ENCODE data around the gene NUCB2.
A peak's percentile ranks its signal among the peaks of the same experiment; 100 is the strongest.

NUCB2 gene

GRCh38 chr11:17353821-17354600 is 77.5 kb downstream of the NUCB2 start:
- TF ChIP-seq CREB1 (IDR thresholded peaks at IDR 0.05; ENCODE audit: low read depth) (no peak), TEAD4 (IDR thresholded peaks at IDR 0.05) (peak; percentile 26; the same call in 1 of the 2 replicates)

GRCh38 chr11:17354601-17354991 is 78.1 kb downstream of the NUCB2 start:
- TF ChIP-seq RAD21 (IDR thresholded peaks at IDR 0.05; ENCODE audit: low read depth) (peak; percentile 41), TEAD4 (IDR thresholded peaks at IDR 0.05) (no peak)

- no peak for TF ChIP-seq REST (IDR thresholded peaks at IDR 0.05; ENCODE audit: low read depth)
- no peak for TF ChIP-seq CEBPB (IDR thresholded peaks at IDR 0.05)
- TF ChIP-seq FOXM1 (IDR thresholded peaks at IDR 0.05; ENCODE audit: borderline replicate concordance, low read depth), result no peak
- TF ChIP-seq CREB1 (IDR thresholded peaks at IDR 0.05; ENCODE audit: low read depth), result no peak
- TF ChIP-seq TEAD4 (IDR thresholded peaks at IDR 0.05), result no peak
- TF ChIP-seq NFIC (IDR thresholded peaks at IDR 0.05), result no peak
- no peak for TF ChIP-seq TCF12 (IDR thresholded peaks at IDR 0.05; ENCODE audit: low read depth)
- TF ChIP-seq TAF1 (IDR thresholded peaks at IDR 0.05; ENCODE audit: low read depth), result no peak
- TF ChIP-seq EGR1 (IDR thresholded peaks at IDR 0.05), result no peak
- TF ChIP-seq EP300 (IDR thresholded peaks at IDR 0.05; ENCODE audit: borderline replicate concordance), result no peak
- no peak for TF ChIP-seq RAD21 (IDR thresholded peaks at IDR 0.05; ENCODE audit: low read depth)
- no peak for TF ChIP-seq MAX (IDR thresholded peaks at IDR 0.05)
- no peak for TF ChIP-seq YY1 (IDR thresholded peaks at IDR 0.05; ENCODE audit: low read depth)
- no peak for TF ChIP-seq ZBTB7A (IDR thresholded peaks at IDR 0.05; ENCODE audit: low read depth)
- no peak for TF ChIP-seq USF1 (IDR thresholded peaks at IDR 0.05)
Observed at GRCh38 chr11:17366495-17366894, 90.0 kb downstream of the NUCB2 start.

- TF ChIP-seq FOXM1 (IDR thresholded peaks at IDR 0.05; ENCODE audit: borderline replicate concordance, low read depth) (no peak), USF1 (IDR thresholded peaks at IDR 0.05) (no peak), ZBTB7A (IDR thresholded peaks at IDR 0.05; ENCODE audit: low read depth) (no peak)
Observed at GRCh38 chr11:17368551-17368950, 92.0 kb downstream of the NUCB2 start.

GRCh38 chr11:17369094-17369493 is 92.6 kb downstream of the NUCB2 start:
- no peak for TF ChIP-seq CREB1 (IDR thresholded peaks at IDR 0.05; ENCODE audit: low read depth)

GRCh38 chr11:17369684-17370243 is 93.2 kb downstream of the NUCB2 start:
- TF ChIP-seq NFIC (IDR thresholded peaks at IDR 0.05) (no peak), REST (IDR thresholded peaks at IDR 0.05; ENCODE audit: low read depth) (no peak), CREB1 (IDR thresholded peaks at IDR 0.05; ENCODE audit: low read depth) (no peak), EGR1 (IDR thresholded peaks at IDR 0.05) (no peak), EP300 (IDR thresholded peaks at IDR 0.05; ENCODE audit: borderline replicate concordance) (no peak), YY1 (IDR thresholded peaks at IDR 0.05; ENCODE audit: low read depth) (no peak), RAD21 (IDR thresholded peaks at IDR 0.05; ENCODE audit: low read depth) (no peak), TEAD4 (IDR thresholded peaks at IDR 0.05) (no peak), ZBTB7A (IDR thresholded peaks at IDR 0.05; ENCODE audit: low read depth) (no peak), FOXM1 (IDR thresholded peaks at IDR 0.05; ENCODE audit: borderline replicate concordance, low read depth) (no peak), MAX (IDR thresholded peaks at IDR 0.05) (no peak), TAF1 (IDR thresholded peaks at IDR 0.05; ENCODE audit: low read depth) (no peak), TCF12 (IDR thresholded peaks at IDR 0.05; ENCODE audit: low read depth) (no peak), CEBPB (IDR thresholded peaks at IDR 0.05) (no peak), USF1 (IDR thresholded peaks at IDR 0.05) (no peak)
